GM12874 (cell line): ENCODE measurements around the gene NXPE3.

Experiments
- TF ChIP-seq, protein P1 (sequence below): IDR thresholded peaks from 2 replicates; pipeline ENCODE4 v1.5.1; 2011; ENCODE audit warnings: low read depth, mild to moderate bottlenecking, control low read depth, low read length, moderate library complexity; ENCODE audit not compliant: insufficient read depth

Gene NXPE3

DNA sequence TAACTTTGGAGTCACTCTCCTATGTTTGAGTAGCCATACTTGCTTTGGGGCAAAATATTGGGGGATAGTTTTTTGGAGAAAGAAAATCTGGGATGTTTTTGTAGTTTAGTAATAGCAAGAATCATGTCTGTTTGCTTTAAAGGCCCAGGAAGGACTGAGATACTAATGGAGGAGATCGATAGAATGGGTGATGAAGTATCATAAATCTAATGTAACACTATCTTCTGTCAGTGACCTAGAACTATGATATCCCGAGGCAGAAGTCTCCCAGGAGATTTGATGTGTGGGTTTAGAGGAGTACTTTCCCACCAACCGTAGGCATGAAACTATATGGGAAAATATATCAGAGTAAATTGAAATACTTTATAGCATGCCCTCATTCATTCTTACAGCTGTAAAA is 49.3 kb downstream of the NXPE3 start:
- TF ChIP-seq, protein P1, sequence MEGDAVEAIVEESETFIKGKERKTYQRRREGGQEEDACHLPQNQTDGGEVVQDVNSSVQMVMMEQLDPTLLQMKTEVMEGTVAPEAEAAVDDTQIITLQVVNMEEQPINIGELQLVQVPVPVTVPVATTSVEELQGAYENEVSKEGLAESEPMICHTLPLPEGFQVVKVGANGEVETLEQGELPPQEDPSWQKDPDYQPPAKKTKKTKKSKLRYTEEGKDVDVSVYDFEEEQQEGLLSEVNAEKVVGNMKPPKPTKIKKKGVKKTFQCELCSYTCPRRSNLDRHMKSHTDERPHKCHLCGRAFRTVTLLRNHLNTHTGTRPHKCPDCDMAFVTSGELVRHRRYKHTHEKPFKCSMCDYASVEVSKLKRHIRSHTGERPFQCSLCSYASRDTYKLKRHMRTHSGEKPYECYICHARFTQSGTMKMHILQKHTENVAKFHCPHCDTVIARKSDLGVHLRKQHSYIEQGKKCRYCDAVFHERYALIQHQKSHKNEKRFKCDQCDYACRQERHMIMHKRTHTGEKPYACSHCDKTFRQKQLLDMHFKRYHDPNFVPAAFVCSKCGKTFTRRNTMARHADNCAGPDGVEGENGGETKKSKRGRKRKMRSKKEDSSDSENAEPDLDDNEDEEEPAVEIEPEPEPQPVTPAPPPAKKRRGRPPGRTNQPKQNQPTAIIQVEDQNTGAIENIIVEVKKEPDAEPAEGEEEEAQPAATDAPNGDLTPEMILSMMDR = no peak

DNA sequence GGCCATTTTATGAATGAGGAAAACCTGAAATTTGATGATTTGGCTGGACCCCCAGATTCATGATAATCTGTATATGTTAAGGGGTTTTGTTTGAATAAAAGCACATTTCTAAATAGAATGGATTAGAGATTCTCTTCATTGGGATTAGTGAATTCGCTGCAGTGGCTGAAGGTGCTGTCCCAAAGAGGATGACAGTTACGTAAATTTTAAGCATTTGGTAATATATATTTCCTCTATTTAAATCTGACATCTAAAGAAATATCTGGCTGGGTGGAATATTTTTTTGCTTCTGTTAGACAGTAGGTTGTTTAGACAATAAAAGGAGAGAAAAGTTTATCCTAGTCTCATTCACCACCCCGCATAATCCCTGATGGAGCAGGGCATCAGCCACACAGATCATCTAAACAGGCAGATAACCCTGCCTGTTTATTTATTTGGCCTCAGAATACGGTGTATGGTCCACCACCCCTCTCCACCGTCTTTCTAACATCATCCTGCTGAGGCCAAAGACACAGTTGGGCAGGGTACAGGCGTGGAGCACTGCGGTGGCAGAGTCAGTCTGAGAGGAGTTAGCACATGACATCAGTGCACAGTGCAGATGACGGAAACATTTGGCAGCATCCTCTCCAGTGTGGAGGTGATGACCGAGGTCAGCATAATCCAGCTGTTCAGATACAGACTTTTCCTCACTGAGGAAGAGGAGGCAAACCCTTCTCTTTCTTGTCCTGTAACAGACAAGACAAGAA is 49.9 kb downstream of the NXPE3 start:
- TF ChIP-seq, protein P1 = no peak

DNA sequence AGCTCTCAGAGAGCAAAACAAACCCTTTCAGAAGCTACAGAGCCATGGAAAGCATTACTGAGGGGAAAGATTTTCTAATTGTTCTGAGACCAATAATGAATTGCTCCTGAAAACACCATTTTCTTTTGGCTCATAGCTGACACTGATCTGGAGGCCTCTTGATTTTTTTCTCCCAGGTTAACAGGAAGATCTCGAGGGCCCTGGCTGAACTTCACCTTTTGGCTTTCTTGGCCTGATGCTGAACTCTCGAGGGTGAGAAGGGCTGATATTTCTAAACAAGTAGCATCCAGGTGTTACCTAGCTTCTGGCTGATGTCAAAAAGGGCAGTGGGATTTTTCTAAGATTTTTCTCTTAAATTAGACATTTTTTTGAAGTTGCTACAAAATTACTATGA is 50.4 kb downstream of the NXPE3 start:
- TF ChIP-seq, protein P1 = no peak

DNA sequence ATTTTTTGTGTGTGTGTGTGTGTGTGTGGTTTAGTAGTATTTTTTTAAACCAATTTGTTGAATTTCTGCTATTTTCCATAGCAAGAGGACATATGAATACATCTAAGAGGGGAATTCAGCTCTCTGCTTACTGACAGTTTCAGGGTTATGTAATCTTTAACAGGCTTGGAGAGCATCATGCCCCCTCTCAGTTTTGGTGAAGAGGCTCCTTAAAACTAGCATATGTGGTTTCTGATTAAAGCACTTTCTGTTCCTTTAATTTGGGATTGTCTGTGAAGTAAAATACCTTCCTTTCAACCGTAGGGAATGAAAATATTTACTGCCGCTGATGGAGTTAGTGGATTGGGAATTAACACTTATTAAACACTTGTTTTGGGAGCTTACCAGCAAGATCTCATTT is 50.9 kb downstream of the NXPE3 start:
- TF ChIP-seq, protein P1 = no peak

DNA sequence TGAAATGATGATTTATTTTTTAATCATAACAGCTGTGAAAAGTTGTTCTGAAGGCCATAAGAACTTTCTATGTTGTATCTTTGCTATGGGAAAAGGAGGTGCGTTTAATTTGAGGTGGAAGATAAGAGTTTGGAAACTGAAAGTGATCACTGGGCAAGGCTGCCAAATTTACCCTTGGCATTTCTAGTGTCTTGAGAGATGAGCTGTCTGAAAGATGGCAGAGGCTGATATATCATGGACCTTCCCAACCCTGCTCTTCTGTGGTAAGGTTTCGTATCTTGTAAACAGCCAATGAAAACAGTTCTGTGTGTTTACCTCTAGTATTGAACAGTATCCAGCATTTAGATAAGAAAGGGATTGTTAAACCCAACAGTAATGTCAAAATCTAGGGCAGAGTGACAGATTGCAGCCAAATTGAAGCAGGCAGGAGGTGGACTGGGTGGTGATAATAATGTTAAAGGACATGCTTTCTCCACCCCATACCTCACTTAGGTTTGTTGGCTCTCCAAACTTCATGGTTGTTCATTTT is 54.5 kb downstream of the NXPE3 start:
- TF ChIP-seq, protein P1 = no peak

DNA sequence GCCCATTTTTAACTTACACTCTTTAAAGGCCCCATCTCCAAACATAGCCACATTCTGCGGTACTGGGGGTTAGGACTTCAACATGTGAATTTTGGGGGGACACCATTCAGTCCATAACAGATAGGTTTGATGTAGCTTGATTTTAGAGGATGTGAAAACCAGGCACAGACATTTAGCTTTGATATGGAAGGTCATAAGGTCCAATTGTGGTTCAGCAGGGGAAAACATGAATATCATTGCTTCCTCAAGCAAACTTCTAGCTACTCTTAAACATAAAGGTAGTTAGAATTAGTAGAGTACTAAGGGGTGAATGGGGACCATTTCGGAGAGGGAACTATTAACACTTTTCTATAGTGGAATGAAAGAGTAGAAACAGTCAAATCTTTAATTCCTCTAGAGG is 56.7 kb downstream of the NXPE3 start:
- TF ChIP-seq, protein P1 = no peak

DNA sequence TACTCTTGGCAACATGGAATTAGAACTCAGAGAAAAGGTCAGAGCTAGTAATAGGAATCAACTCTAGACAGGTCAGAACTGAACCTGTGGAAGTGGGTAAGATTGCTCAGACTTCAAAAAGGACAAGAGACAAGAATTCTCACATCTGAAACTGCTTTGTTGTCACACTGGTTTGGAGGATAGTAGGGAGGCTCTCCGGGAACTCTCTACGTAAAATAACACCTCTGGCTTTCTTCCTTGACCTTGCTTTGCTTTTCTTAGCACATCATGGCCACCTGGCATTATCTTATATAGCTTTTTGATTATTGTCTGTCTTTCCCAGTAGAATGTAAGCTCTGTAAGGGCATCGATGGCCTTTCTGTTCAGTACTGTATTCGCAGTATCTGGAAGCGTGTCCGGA is 57.1 kb downstream of the NXPE3 start:
- TF ChIP-seq, protein P1 = no peak
